HG03103 (cell line): ENCODE results near the gene MDN1.
A peak's percentile ranks its signal among the peaks of the same experiment; 100 is the strongest.
"Not testable (repeated sequence)": the region's sequence is repeated elsewhere in the genome, so short reads cannot be mapped to it uniquely, and the experiment has no call there.

Experiments
- ATAC-seq: cut with Tn5 transposase; IDR thresholded peaks from one replicate; pipeline ENCODE4 v1.9.1; 2021; ENCODE audit warnings: low read depth; ENCODE audit not compliant: unreplicated experiment

The MDN1 gene

GRCh38 chr6:89826029-89826528 is 6.5 kb upstream of the MDN1 start:
- no peak for ATAC-seq

DNA sequence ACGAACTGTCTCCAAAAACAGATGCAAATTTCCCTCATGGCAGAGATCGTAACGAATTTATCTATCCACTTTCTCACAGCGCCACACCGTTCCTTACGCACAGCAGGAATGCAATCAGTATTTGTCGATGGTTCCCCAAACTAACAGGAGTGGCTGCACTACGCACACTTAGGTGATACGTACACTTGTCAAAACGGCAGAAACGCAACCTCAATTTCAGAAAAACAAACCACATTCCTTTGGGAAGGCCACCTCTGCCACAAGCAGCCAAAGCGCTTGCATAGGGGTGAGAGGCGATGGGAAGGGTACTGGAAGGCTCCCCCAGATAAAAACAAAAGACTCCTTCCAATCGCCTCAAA is 638 bp downstream of the MDN1 start:
- ATAC-seq: peak; percentile 32

GRCh38 chr6:89817481-89817880 is 2.1 kb downstream of the MDN1 start:
- ATAC-seq: no peak

GRCh38 chr6:89813422-89813821 is 6.2 kb downstream of the MDN1 start:
- ATAC-seq: not testable (repeated sequence)

DNA sequence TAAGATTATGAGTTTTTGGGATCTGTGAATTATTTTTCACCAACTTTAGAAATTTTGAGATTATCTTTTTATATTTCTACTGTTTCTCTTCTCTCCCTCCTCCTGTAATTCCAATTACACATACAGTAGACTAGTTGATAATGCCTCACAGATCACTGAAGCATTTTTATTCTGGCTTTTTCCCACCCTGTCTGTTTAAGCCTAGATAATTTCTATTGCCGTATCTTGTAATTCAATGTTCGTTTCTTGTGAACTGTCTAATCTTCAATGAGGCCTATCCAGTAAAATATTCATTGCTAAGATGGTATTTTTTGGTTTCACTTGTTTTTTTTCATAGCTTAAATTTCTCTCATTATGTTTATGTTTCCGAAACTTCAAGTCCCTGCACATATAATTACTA is 12.0 kb downstream of the MDN1 start:
- ATAC-seq: no peak

GRCh38 chr6:89805814-89806371 is 13.7 kb downstream of the MDN1 start:
- no peak for ATAC-seq

DNA sequence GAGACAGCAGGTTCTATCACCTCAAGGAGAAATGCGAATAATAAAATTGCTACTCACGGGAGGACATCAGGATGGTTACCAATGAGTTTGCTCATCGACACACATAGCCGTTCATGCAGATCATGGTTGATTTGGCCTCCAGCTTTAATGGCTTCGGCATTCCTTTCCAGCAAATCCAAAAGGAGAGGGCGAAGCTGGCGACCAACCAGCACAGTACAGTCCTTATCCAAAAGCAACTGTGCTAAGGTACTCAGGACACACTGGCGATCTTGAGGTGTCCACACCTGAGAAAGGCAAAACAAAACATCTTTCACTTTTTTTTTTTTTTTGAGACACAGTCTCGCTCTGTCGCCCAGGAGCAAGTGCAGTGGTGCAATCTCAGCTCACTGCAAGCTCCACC is 16.3 kb downstream of the MDN1 start:
- ATAC-seq: no peak

DNA sequence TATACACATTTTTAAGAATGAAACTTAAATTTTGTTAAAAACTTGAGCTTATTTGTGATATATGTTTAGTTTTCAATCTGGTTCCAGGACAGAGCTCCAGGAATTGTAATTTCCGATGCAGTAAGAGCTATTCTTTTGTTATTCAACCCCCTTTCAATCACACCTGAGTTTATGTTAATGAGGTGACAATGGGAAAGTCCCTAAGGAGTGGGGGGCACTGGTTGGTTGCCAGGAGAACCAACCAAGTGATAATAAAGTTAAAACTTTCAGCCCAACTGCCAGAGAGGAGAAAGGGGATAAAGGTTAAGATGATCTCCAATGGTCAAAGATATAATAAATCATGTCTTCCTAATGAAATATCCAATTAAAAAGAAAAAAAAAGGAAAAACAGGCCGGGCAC is 19.8 kb downstream of the MDN1 start:
- no peak for ATAC-seq

GRCh38 chr6:89799096-89799495 is 20.5 kb downstream of the MDN1 start:
- no peak for ATAC-seq

- no peak for ATAC-seq
These were observed 22.3 kb downstream of the MDN1 start for GRCh38 chr6:89797317-89797716.

DNA sequence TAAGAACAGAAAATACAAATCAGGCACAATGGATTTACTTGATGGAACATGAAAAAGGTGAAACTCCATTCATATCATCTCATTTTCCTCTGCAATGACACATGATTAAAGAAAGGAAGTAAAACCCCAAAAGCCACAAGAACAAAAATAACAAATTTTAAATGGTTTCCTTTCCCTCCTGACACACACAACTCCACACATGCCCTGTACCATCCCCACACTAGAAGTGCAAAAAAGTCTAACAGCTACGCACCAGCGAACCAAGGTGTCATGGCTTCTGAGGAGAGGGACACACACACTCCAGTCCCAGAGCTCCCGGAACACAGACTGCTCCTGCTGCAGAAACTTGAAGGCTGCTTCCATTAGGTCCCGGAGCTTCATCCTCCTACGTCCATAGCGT is 25.3 kb downstream of the MDN1 start:
- ATAC-seq: no peak

DNA sequence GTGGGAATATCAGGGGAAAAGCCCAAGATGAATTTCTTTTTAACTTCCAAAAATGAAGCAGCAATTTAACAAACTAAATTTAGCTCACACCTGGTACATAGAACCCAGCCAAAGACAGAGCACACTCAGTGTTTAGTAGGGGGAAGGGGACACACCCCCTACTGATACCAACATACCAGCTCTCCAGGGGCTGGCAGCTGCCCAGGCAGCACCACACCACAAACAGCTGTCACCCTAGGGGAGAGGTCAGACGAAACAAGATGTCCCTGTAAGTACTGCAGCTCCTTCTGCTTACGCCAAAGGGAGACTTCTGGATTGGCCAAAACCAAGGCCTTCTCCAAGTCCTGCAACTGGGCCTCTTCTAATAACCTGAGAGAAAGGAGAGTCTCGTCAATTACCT is 26.0 kb downstream of the MDN1 start:
- no peak for ATAC-seq

DNA sequence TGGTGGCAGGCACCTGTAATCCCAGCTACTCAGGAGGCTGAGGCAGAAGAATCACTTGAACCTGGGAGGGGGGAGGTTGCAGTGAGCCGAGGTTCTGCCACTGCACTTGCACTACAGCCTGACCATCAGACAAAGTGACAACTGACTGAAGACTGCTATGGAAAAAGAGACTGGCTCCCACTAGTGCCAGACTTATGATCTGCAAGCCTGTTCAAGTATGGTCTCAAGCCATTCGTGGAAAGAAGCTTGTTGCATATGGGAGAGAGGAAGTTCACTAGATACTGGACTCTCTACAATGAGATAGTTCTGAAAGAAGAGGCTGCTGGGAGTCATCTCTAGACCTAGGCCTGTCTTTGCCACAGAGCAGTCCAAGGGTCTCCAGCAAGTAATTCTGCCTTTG is 26.7 kb downstream of the MDN1 start:
- ATAC-seq: peak; percentile 76

GRCh38 chr6:89790403-89790802 is 29.2 kb downstream of the MDN1 start:
- no peak for ATAC-seq

DNA sequence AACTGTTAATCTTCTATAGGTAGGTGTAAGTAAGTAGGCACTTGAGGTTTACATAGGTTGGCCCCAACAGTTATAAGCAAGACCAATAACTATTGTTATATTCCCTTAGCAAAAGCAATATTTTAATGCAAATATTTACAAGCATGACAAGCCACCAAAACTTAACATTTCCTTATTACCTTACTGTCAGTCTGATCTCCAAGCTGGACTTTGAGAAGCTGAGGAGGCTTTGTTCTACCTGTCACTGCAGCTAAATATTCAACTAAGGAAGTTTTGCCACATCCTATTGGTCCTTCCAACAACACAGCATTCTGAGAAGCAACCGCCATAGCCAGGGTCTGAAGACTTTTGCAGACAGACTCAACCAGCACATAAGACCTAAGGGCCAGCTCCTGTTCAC is 29.6 kb downstream of the MDN1 start:
- ATAC-seq: no peak

- no peak for ATAC-seq
These were observed 31.8 kb downstream of the MDN1 start for GRCh38 chr6:89787660-89788328.

GRCh38 chr6:89786970-89787369 is 32.6 kb downstream of the MDN1 start:
- no peak for ATAC-seq

DNA sequence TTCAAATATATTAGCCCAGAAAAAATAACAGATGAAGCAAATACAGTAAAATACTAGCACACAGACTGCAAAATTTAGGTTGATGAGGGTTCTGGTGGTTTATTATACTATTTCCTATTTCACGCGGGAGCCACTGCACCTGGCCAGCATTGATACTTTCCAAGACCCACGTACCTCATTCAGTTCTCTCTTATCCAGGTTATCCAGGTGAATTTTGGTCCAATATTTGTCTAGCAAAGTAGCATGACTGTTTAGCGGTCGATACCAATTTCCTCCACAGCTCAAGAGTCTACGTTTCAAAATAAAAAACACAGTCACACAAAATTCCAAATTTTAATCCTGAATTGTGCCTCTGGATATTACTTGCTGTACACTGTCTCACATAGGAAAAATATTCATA is 34.8 kb downstream of the MDN1 start:
- ATAC-seq: no peak

GRCh38 chr6:89783293-89783692 is 36.3 kb downstream of the MDN1 start:
- ATAC-seq: not testable (repeated sequence)

- ATAC-seq: no peak
These were observed 37.4 kb downstream of the MDN1 start for GRCh38 chr6:89782222-89782621.

DNA sequence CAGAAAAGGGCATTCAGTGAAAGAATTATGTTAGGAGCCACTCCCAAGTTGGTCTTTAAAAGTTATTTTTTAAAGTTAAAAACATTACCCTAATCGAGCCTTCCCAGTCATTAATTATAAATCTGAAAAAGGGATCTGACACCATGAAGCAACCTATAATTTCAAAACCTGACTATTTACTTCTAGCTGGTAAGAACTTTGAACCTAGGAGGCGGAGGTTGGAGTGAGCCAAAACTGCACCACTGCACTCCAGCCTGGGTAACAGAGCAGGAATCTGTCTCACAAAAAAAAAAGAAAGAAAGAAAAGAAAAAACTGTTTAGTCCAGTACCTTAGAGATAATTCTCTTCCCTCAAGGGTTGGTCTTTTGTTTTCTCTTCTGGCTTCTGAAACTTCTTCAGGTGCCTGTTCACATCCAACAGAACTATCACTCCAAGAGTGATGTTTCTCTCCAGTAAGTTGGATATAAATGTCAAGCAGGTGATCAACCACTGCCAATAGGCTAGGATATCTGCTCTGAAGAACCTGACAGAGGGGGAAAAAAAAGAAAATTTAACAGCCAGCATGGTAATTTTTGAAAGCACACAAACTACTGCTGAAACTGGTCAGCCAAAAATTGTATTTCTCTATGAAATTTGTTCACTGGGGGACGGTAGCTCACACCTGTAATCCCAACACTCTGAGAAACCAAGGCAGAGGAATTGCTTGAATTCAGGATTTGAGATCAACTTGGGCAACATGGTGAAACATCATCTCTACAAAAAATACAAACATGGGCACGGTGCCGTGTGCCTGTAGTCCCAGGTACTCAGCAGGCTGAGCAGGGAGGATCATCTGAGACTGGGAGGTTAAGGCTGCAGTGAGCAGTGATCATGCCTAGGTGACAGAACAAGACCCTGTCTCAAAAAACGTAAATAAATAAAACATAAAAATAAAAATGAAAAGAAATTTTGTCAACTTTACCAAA is 38.2 kb downstream of the MDN1 start:
- ATAC-seq: no peak
